Stomach (tissue), 4 donors: ENCODE data around the gene CHCHD5.

Source experiments
- POLR2AphosphoS5 ChIP-seq, 3 donors: sonication (generic); formaldehyde crosslinking; IDR thresholded peaks; one replicate each; pipeline ENCODE4 v1.6.1; 2016; ENCODE audit warnings: antibody characterized with exemption in 3 of 3
- TF ChIP-seq, protein P1 (sequence below), 7 experiments: fragments of 450-650 bp in 4 of 7; fragments of 200-600 bp in 3 of 7; sonication (generic) in 3 of 7; IDR thresholded peaks; one replicate each; pipeline ENCODE4 v1.5.1; 2016 to 2019; ENCODE audit warnings: antibody characterized with exemption in 7 of 7, control low read depth in 2 of 7, mild to moderate bottlenecking in 1 of 7

GRCh38 chr2:112633708-112634107 lies 49.3 kb downstream of the CHCHD5 start:
- TF ChIP-seq POLR2AphosphoS5 (IDR thresholded peaks at IDR 0.05) = no peak
- TF ChIP-seq, protein P1, sequence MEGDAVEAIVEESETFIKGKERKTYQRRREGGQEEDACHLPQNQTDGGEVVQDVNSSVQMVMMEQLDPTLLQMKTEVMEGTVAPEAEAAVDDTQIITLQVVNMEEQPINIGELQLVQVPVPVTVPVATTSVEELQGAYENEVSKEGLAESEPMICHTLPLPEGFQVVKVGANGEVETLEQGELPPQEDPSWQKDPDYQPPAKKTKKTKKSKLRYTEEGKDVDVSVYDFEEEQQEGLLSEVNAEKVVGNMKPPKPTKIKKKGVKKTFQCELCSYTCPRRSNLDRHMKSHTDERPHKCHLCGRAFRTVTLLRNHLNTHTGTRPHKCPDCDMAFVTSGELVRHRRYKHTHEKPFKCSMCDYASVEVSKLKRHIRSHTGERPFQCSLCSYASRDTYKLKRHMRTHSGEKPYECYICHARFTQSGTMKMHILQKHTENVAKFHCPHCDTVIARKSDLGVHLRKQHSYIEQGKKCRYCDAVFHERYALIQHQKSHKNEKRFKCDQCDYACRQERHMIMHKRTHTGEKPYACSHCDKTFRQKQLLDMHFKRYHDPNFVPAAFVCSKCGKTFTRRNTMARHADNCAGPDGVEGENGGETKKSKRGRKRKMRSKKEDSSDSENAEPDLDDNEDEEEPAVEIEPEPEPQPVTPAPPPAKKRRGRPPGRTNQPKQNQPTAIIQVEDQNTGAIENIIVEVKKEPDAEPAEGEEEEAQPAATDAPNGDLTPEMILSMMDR (IDR thresholded peaks at IDR 0.05) = no peak
